Keratinocyte (primary cell): ENCODE results near the gene INPP4B. TPM values are rescaled to one million over a fixed set of nuclear protein-coding genes. Genes with fewer than 3 reads are reported as not detected.

Source experiments
- DNase-seq: peaks from one replicate; pipeline ENCODE4 v3.0.0-alpha.2; 2011; ENCODE audit warnings: low read depth, missing footprints, low spot score
- FAIRE-seq: peaks from 2 replicates; lab custom pipeline; 2011; peaks lifted over from hg19 to GRCh38; lab: Jason Lieb, UNC
- H2AFZ ChIP-seq: 2 replicates; pipeline ENCODE4 v1.6.0; 2012; ENCODE audit warnings: low read length, control low read depth, inconsistent platforms; ENCODE audit not compliant: control insufficient read depth
- H3K27ac ChIP-seq: 2 replicates; pipeline ENCODE4 v1.5.1; 2011; ENCODE audit warnings: low read length; ENCODE audit not compliant: control insufficient read depth, insufficient read depth
- H3K27me3 ChIP-seq: 3 replicates; pipeline ENCODE4 v1.6.0; 2011; ENCODE audit warnings: low read length; ENCODE audit not compliant: control insufficient read depth, insufficient read depth; ENCODE audit errors: extremely low read depth
- H3K36me3 ChIP-seq, 2 experiments: 2 replicates in 1 of 2; 3 replicates in 1 of 2; pipeline ENCODE4 v1.5.1; 2011; ENCODE audit warnings: low read length in 2 of 2, mild to moderate bottlenecking in 1 of 2; ENCODE audit not compliant: control insufficient read depth in 2 of 2, insufficient read depth in 2 of 2; ENCODE audit errors: extremely low read depth in 1 of 2
- H3K4me1 ChIP-seq: 3 replicates; pipeline ENCODE4 v1.5.1; 2011; ENCODE audit warnings: low read length; ENCODE audit not compliant: control insufficient read depth, insufficient read depth; ENCODE audit errors: extremely low read depth
- H3K4me2 ChIP-seq: 3 replicates; pipeline ENCODE4 v1.6.0; 2011; ENCODE audit warnings: low read depth, low read length; ENCODE audit not compliant: control insufficient read depth, insufficient read depth; ENCODE audit errors: extremely low read depth
- H3K4me3 ChIP-seq, 3 experiments: fragments of 200-600 bp in 1 of 3; sonication (generic) in 1 of 3; 2 replicates in 2 of 3; 3 replicates in 1 of 3; pipeline ENCODE4 v1.5.1; 2011 to 2016; ENCODE audit warnings: low read length in 3 of 3, mild to moderate bottlenecking in 3 of 3, control low read depth in 2 of 3, inconsistent platforms in 1 of 3, low read depth in 1 of 3, mixed read lengths in 1 of 3, mixed run types in 1 of 3, moderate library complexity in 1 of 3; ENCODE audit not compliant: control insufficient read depth in 2 of 3, insufficient read depth in 2 of 3; ENCODE audit errors: extremely low read depth in 1 of 3
- H3K79me2 ChIP-seq: 2 replicates; pipeline ENCODE4 v1.6.0; 2012; ENCODE audit warnings: low read length; ENCODE audit not compliant: control insufficient read depth, insufficient read depth
- H3K9ac ChIP-seq: 3 replicates; pipeline ENCODE4 v1.6.0; 2011; ENCODE audit warnings: low read length; ENCODE audit not compliant: control insufficient read depth, insufficient read depth; ENCODE audit errors: extremely low read depth
- H3K9me1 ChIP-seq: 3 replicates; pipeline ENCODE4 v1.6.0; 2011; ENCODE audit warnings: low read length; ENCODE audit not compliant: control insufficient read depth, insufficient read depth; ENCODE audit errors: extremely low read depth
- H3K9me3 ChIP-seq: 2 replicates; pipeline ENCODE4 v1.5.1; 2012; ENCODE audit warnings: low read depth, low read length; ENCODE audit not compliant: control insufficient read depth
- H4K20me1 ChIP-seq: 3 replicates; pipeline ENCODE4 v1.6.0; 2011; ENCODE audit warnings: low read length; ENCODE audit not compliant: control insufficient read depth, insufficient read depth; ENCODE audit errors: extremely low read depth
- CTCF ChIP-seq, 3 experiments: IDR thresholded peaks in 1 of 3; conservative IDR thresholded peaks in 1 of 3; optimal IDR thresholded peaks in 1 of 3; 2 replicates in 2 of 3; 3 replicates in 1 of 3; pipeline versions ENCODE3 to v1.5.1; 2011; ENCODE audit warnings: low read length in 3 of 3, mild to moderate bottlenecking in 3 of 3, moderate library complexity in 2 of 3, control low read depth in 1 of 3, inconsistent platforms in 1 of 3; ENCODE audit not compliant: insufficient read depth in 2 of 3; ENCODE audit errors: extremely low read depth in 1 of 3
- EZH2 ChIP-seq: IDR thresholded peaks from one replicate; pipeline ENCODE4 v1.6.1; 2012; ENCODE audit warnings: inconsistent platforms, mild to moderate bottlenecking, low read length, moderate library complexity
- dilution Hi-C: fragments of 300-500 bp; cut with MboI; formaldehyde crosslinking; loops from one replicate; pipeline ENCODE4 v1.7.0; 2020; ENCODE audit warnings: low sequenced_read_pairs; ENCODE audit not compliant: extremely low pct_ligation_motif_present
- polyA plus RNA-seq, 5 experiments: library from polyadenylated mRNA; depleted of rRNA in 3 of 5; stranded (reverse) in 3 of 5; stranded (forward) in 1 of 5; unstranded in 1 of 5; fragments of >200 nt; gene quantifications; 1 replicate in 1 of 5; 2 replicates in 3 of 5; 3 replicates in 1 of 5; pipeline versions ENCODE4 v1.2.1 to v1.2.3, GENCODE V29; 2011 to 2012; ENCODE audit warnings: missing spikeins in 2 of 5, low read depth in 1 of 5, low replicate concordance in 1 of 5

The INPP4B gene
- polyA plus RNA-seq, 1 donor (not counting 4 experiments of a cell fraction or from before 2014, with no cell fraction given): 50.2 TPM

- no peaks in the 10 kb centered on the region for H3K9me3 ChIP-seq
- H3K27ac ChIP-seq: no peak overlapping the region
- dilution Hi-C loops: no loop called here
- TF ChIP-seq CTCF (optimal IDR thresholded peaks at IDR 0.05 in 1 of 3, IDR thresholded peaks at IDR 0.05 in 1 of 3, conservative IDR thresholded peaks at IDR 0.05 in 1 of 3; ENCODE audit: extremely low read depth in 1 of 3, insufficient read depth in 2 of 3, low read length in 3 of 3): no peak
- TF ChIP-seq EZH2: no peak
- no peak for DNase-seq
- H3K27me3 ChIP-seq: no peaks in the 10 kb centered on the region
- peaks cover 5% of the 10 kb centered on the region in 2 experiments for H3K36me3 ChIP-seq
- no peak overlapping the region for H3K9ac ChIP-seq
- H3K9me1 ChIP-seq: no peaks in the 10 kb centered on the region
- H3K4me2 ChIP-seq: no peak overlapping the region
- peaks cover 15% of the 10 kb centered on the region for H3K4me1 ChIP-seq
- H4K20me1 ChIP-seq: no peaks in the 10 kb centered on the region
- no peak overlapping the region for H2AFZ ChIP-seq
- no peak overlapping the region for H3K4me3 ChIP-seq
- FAIRE-seq: no peak
- no peaks in the 10 kb centered on the region for H3K79me2 ChIP-seq
Measured at GRCh38 chr4:142097015-142097414, 749.1 kb downstream of the INPP4B start.

- Histone ChIP-seq H2AFZ (no peak overlapping the region), H3K4me1 (peaks cover 25% of the 10 kb centered on the region), H3K9me1 (no peaks in the 10 kb centered on the region), H3K4me3 (no peak overlapping the region), H3K9ac (no peak overlapping the region), H3K27me3 (no peaks in the 10 kb centered on the region), H3K27ac (peak overlapping the region; percentile 42), H3K9me3 (no peaks in the 10 kb centered on the region), H3K36me3 (peaks cover 5% of the 10 kb centered on the region in 2 experiments), H3K4me2 (peak overlapping the region; percentile 46), H4K20me1 (no peaks in the 10 kb centered on the region), H3K79me2 (no peaks in the 10 kb centered on the region)
- FAIRE-seq (peak; percentile 71), DNase-seq (peak; percentile 40)
- dilution Hi-C loops: no loop called here
- no peak for TF ChIP-seq CTCF (optimal IDR thresholded peaks at IDR 0.05 in 1 of 3, IDR thresholded peaks at IDR 0.05 in 1 of 3, conservative IDR thresholded peaks at IDR 0.05 in 1 of 3; ENCODE audit: extremely low read depth in 1 of 3, insufficient read depth in 2 of 3, low read length in 3 of 3)
Measured at GRCh38 chr4:142095886-142096605, 750.1 kb downstream of the INPP4B start.
